GM12891 (cell line): ENCODE results near the gene COG1.

ENCODE experiments used
- PAX5 ChIP-seq: IDR thresholded peaks from 2 replicates; pipeline ENCODE4 v1.6.1; 2011; ENCODE audit warnings: low read length, moderate library complexity, mild to moderate bottlenecking; ENCODE audit not compliant: insufficient read depth, severe bottlenecking
- POLR2A ChIP-seq: IDR thresholded peaks from 2 replicates; pipeline ENCODE4 v1.6.1; 2011; ENCODE audit warnings: low read depth, low read length, control low read depth
- POLR2AphosphoS5 ChIP-seq: IDR thresholded peaks from 2 replicates; pipeline ENCODE4 v1.6.1; 2011; ENCODE audit warnings: low read depth, low read length, control low read depth
- POU2F2 ChIP-seq: IDR thresholded peaks from 2 replicates; pipeline ENCODE4 v1.6.1; 2011; ENCODE audit warnings: low read depth, mild to moderate bottlenecking, control low read depth, low read length, moderate library complexity
- SPI1 ChIP-seq: IDR thresholded peaks from 2 replicates; pipeline ENCODE4 v1.6.1; 2011; ENCODE audit warnings: low read depth, low read length, control low read depth
- TAF1 ChIP-seq: IDR thresholded peaks from 2 replicates; pipeline ENCODE4 v1.6.1; 2011; ENCODE audit warnings: low read depth, low read length, control low read depth

- TF ChIP-seq TAF1 (no peak), POLR2A (no peak), SPI1 (no peak), POLR2AphosphoS5 (no peak), POU2F2 (no peak), PAX5 (no peak)
These were observed 22.5 kb upstream of the COG1 start for GRCh38 chr17:73170324-73170723.
